ENCODE data around the gene IBSP. TPM values are rescaled to one million over a fixed set of nuclear protein-coding genes. Genes with fewer than 3 reads are reported as not detected.

IBSP gene
- not detected in 2 replicates for total RNA-seq

GRCh38 chr4:87799301-87800113, at the start of gene IBSP:
Gene IBSP, plus strand, starts transcription at chr4:87799554. Its CDS starts 2,808 bp downstream, at chr4:87802362.
- DNase-seq (ENCODE audit: extremely low read depth, low read depth, low spot score) = no peak

- DNase-seq (ENCODE audit: extremely low read depth, low read depth, low spot score) = no peak
These were observed 49.5 kb upstream of the IBSP start for GRCh38 chr4:87749883-87750282.

GRCh38 chr4:87758270-87758669, 41.1 kb upstream of the IBSP start:
- DNase-seq (ENCODE audit: extremely low read depth, low read depth, low spot score) = no peak

- no peak for DNase-seq (ENCODE audit: extremely low read depth, low read depth, low spot score)
These were observed 37.0 kb upstream of the IBSP start for GRCh38 chr4:87762311-87762710.

GRCh38 chr4:87781569-87781968, 17.8 kb upstream of the IBSP start:
- no peak for DNase-seq (ENCODE audit: extremely low read depth, low read depth, low spot score)

GRCh38 chr4:87783781-87784180, 15.6 kb upstream of the IBSP start:
- no peak for DNase-seq (ENCODE audit: extremely low read depth, low read depth, low spot score)

GRCh38 chr4:87785731-87786509, 13.4 kb upstream of the IBSP start:
- DNase-seq (ENCODE audit: extremely low read depth, low read depth, low spot score) = no peak

- no peak for DNase-seq (ENCODE audit: extremely low read depth, low read depth, low spot score)
These were observed 3.5 kb downstream of the IBSP start for GRCh38 chr4:87802858-87803257.

GRCh38 chr4:87803421-87803820, 4.1 kb downstream of the IBSP start:
- no peak for DNase-seq (ENCODE audit: extremely low read depth, low read depth, low spot score)

GRCh38 chr4:87804871-87805270, 5.5 kb downstream of the IBSP start:
- no peak for DNase-seq (ENCODE audit: extremely low read depth, low read depth, low spot score)

GRCh38 chr4:87805971-87806370, 6.6 kb downstream of the IBSP start:
- no peak for DNase-seq (ENCODE audit: extremely low read depth, low read depth, low spot score)

GRCh38 chr4:87806520-87806919, 7.2 kb downstream of the IBSP start:
- no peak for DNase-seq (ENCODE audit: extremely low read depth, low read depth, low spot score)

- no peak for DNase-seq (ENCODE audit: extremely low read depth, low read depth, low spot score)
These were observed 8.0 kb downstream of the IBSP start for GRCh38 chr4:87807402-87807801.

- no peak for DNase-seq (ENCODE audit: extremely low read depth, low read depth, low spot score)
These were observed 12.6 kb downstream of the IBSP start for GRCh38 chr4:87811977-87812376.

- DNase-seq (ENCODE audit: extremely low read depth, low read depth, low spot score) = no peak
These were observed 20.0 kb downstream of the IBSP start for GRCh38 chr4:87819281-87819919.

GRCh38 chr4:87823200-87823599, 23.8 kb downstream of the IBSP start:
- no peak for DNase-seq (ENCODE audit: extremely low read depth, low read depth, low spot score)

- DNase-seq (ENCODE audit: extremely low read depth, low read depth, low spot score) = no peak
These were observed 24.4 kb downstream of the IBSP start for GRCh38 chr4:87823724-87824123.

- no peak for DNase-seq (ENCODE audit: extremely low read depth, low read depth, low spot score)
These were observed 25.0 kb downstream of the IBSP start for GRCh38 chr4:87824352-87824751.

- no peak for DNase-seq (ENCODE audit: extremely low read depth, low read depth, low spot score)
These were observed 33.3 kb downstream of the IBSP start, which contains the start of gene MEPE for GRCh38 chr4:87832669-87833068. Gene MEPE, plus strand, starts transcription at chr4:87832969. Its CDS starts 1,746 bp downstream, at chr4:87834715.

GRCh38 chr4:87834401-87834800, 35.0 kb downstream of the IBSP start:
- DNase-seq (ENCODE audit: extremely low read depth, low read depth, low spot score) = no peak

GRCh38 chr4:87835197-87835596, 35.8 kb downstream of the IBSP start:
- no peak for DNase-seq (ENCODE audit: extremely low read depth, low read depth, low spot score)

Data from glomerular endothelial cell (primary cell).